Measurements from ENCODE around the gene RMRP. TPM values are rescaled to one million over a fixed set of nuclear protein-coding genes. Genes with fewer than 3 reads are reported as not detected.
A peak's percentile ranks its signal among the peaks of the same experiment; 100 is the strongest.

RMRP gene
- total RNA-seq, 4 donors from 2014 or later, result 1,358 to 15,269 (median 4,926) TPM

DNA sequence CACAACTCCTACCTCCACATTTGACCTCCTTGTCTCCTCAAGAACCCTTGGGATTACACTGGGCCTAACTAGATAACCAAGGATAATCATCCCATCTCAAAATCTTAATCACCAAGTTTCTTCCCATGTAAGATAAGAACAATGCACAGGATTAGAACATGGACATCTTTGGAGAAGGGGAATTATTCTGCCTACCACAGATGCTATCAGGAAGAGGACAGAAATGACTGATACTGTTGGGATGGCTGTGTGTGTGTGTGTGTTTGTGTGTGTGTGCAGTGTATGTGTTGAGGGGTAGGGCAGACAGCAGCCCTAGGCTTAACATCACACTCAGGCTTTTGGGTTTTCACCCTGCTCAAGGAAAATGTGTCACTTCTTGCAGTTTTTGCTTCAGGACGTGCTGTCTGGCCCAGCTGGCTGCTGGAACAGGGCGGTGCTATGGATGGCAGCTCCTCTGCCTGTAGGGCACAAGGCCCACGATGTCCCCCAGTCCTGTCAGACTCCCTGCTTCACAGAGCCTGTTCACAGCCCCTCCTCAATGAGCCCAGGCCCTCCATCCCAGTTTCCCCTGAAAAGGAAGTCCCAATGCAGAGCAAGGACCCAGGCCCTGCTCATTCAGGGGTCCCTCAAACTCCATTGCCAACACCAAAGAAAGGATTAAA, 23.7 kb upstream of the RMRP start:
- TF ChIP-seq, protein P1, sequence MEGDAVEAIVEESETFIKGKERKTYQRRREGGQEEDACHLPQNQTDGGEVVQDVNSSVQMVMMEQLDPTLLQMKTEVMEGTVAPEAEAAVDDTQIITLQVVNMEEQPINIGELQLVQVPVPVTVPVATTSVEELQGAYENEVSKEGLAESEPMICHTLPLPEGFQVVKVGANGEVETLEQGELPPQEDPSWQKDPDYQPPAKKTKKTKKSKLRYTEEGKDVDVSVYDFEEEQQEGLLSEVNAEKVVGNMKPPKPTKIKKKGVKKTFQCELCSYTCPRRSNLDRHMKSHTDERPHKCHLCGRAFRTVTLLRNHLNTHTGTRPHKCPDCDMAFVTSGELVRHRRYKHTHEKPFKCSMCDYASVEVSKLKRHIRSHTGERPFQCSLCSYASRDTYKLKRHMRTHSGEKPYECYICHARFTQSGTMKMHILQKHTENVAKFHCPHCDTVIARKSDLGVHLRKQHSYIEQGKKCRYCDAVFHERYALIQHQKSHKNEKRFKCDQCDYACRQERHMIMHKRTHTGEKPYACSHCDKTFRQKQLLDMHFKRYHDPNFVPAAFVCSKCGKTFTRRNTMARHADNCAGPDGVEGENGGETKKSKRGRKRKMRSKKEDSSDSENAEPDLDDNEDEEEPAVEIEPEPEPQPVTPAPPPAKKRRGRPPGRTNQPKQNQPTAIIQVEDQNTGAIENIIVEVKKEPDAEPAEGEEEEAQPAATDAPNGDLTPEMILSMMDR (IDR thresholded peaks at IDR 0.05), result no peak
- no peak for TF ChIP-seq POLR2A (IDR thresholded peaks at IDR 0.05)
- DNase-seq (ENCODE audit: low spot score in 2 of 2), result no peak
- intact Hi-C loops (cut with DNase I; ENCODE audit: low total_unique reads), result no loop called here
- WGBS, 2 donors, result 42 to 53% methylated on average over 3 of the region's 3 CpGs
- H3K4me3 ChIP-seq (ENCODE audit: low read depth, poor library complexity, severe bottlenecking), result no peak overlapping the region

DNA sequence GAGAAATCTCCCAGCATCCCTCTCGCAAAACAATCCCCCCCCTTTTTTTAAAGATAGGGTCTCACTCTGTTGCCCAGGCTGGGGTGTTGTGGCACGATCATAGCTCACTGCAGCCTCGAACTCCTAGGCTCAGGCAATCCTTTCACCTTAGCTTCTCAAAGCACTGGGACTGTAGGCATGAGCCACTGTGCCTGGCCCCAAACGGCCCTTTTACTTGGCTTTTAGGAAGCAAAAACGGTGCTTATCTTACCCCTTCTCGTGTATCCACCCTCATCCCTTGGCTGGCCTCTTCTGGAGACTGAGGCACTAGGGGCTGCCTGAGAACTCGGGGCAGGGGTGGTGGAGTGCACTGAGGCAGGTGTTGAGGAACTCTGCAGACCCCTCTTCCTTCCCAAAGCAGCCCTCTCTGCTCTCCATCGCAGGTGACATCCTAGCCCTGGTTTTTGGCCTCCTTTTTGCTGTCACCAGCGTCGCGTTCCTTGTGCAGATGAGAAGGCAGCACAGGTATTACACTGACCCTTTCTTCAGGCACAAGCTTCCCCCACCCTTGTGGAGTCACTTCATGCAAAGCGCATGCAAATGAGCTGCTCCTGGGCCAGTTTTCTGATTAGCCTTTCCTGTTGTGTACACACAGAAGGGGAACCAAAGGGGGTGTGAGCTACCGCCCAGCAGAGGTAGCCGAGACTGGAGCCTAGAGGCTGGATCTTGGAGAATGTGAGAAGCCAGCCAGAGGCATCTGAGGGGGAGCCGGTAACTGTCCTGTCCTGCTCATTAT, 22.7 kb upstream of the RMRP start:
- 63 to 71% methylated on average over 15 of the region's 15 CpGs for WGBS, 2 donors
- no peak for DNase-seq (ENCODE audit: low spot score in 2 of 2)
- no peak overlapping the region for H3K4me3 ChIP-seq (ENCODE audit: low read depth, poor library complexity, severe bottlenecking)
- intact Hi-C loops (cut with DNase I; ENCODE audit: low total_unique reads), result loop anchor here (1.0 kb wide), 1 partner anchor 33 kb away; no protein-coding TSS in a partner anchor
- TF ChIP-seq, protein P1 (IDR thresholded peaks at IDR 0.05), result no peak
- no peak for TF ChIP-seq POLR2A (IDR thresholded peaks at IDR 0.05)

- DNase-seq (ENCODE audit: low spot score in 2 of 2), result no peak
- H3K4me3 ChIP-seq (ENCODE audit: low read depth, poor library complexity, severe bottlenecking), result no peak overlapping the region
- intact Hi-C loops (cut with DNase I; ENCODE audit: low total_unique reads), result loop anchor here (1.0 to 10.0 kb wide), 2 partner anchors 33 to 45 kb away; no protein-coding TSS in a partner anchor
- TF ChIP-seq POLR2A (IDR thresholded peaks at IDR 0.05), result no peak
- TF ChIP-seq, protein P1 (IDR thresholded peaks at IDR 0.05), result no peak
- 83 to 90% methylated on average over 8 of the region's 8 CpGs for WGBS, 2 donors
Observed at GRCh38 chr9:35679766-35680330, 22.0 kb upstream of the RMRP start.

DNA sequence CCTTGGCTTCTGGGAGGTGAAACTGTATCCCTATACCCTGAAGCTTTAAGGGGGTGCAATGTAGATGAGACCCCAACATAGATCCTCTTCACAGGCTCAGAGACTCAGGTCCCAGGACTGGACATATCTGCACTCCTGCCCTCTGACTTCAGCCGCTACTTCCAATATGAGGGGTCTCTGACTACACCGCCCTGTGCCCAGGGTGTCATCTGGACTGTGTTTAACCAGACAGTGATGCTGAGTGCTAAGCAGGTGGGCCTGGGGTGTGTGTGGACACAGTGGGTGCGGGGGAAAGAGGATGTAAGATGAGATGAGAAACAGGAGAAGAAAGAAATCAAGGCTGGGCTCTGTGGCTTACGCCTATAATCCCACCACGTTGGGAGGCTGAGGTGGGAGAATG, 21.3 kb upstream of the RMRP start:
- 84 to 91% methylated on average over 5 of the region's 5 CpGs for WGBS, 2 donors
- no peak for TF ChIP-seq POLR2A (IDR thresholded peaks at IDR 0.05)
- TF ChIP-seq, protein P1 (IDR thresholded peaks at IDR 0.05), result no peak
- intact Hi-C loops (cut with DNase I; ENCODE audit: low total_unique reads), result loop anchor here (10.0 kb wide), 1 partner anchor 46 kb away; no protein-coding TSS in a partner anchor
- no peak for DNase-seq (ENCODE audit: low spot score in 2 of 2)
- no peak overlapping the region for H3K4me3 ChIP-seq (ENCODE audit: low read depth, poor library complexity, severe bottlenecking)

- WGBS, 2 donors, result 18 to 21% methylated on average over 34 to 50 of the region's 51 CpGs
- peak overlapping the region; percentile 1 for H3K4me3 ChIP-seq (ENCODE audit: low read depth, poor library complexity, severe bottlenecking)
- DNase-seq (ENCODE audit: low spot score in 2 of 2), result no peak
- intact Hi-C loops (cut with DNase I; ENCODE audit: low total_unique reads), result loop anchor here (10.0 kb wide), 1 partner anchor 49 kb away; no protein-coding TSS in a partner anchor
- TF ChIP-seq, protein P1 (IDR thresholded peaks at IDR 0.05), result no peak
- TF ChIP-seq POLR2A (IDR thresholded peaks at IDR 0.05), result no peak
Observed at GRCh38 chr9:35675732-35676392, 18.0 kb upstream of the RMRP start.

Measured in lower leg skin (tissue), 4 donors.